Body of pancreas (tissue), 4 donors: ENCODE results near the gene ADORA1. TPM values are rescaled to one million over a fixed set of nuclear protein-coding genes. Genes with fewer than 3 reads are reported as not detected.

Source experiments
- ATAC-seq: fragments of 150-250 bp; one replicate; pipeline ENCODE4 v1.9.1; 2016
- DNase-seq, 4 donors: peaks; one replicate each; pipeline ENCODE4 v3.0.0-alpha.2; 2019
- H3K27ac ChIP-seq, 4 donors: fragments of 200-600 bp; sonication (generic); 1 replicate in 3 of 4; 2 replicates in 1 of 4; pipeline versions ENCODE4 v1.5.1 to v1.6.1; 2016 to 2019; ENCODE audit warnings: mild to moderate bottlenecking in 1 of 4, mixed read lengths in 1 of 4, moderate library complexity in 1 of 4
- H3K27me3 ChIP-seq, 2 donors: fragments of 200-600 bp; sonication (generic); one replicate each; pipeline ENCODE4 v1.6.0; 2016; ENCODE audit warnings: mild to moderate bottlenecking in 1 of 2
- H3K36me3 ChIP-seq, 2 donors: fragments of 200-600 bp; sonication (generic); replicated peaks in 1 of 2; 2 replicates each; pipeline ENCODE4 v1.5.1; 2016; ENCODE audit warnings: low read depth in 2 of 2; ENCODE audit not compliant: insufficient read depth in 1 of 2
- H3K4me1 ChIP-seq: fragments of 200-600 bp; sonication (generic); one replicate; pipeline ENCODE4 v1.6.0; 2016
- H3K4me3 ChIP-seq, 2 donors: fragments of 200-600 bp; sonication (generic); 1 replicate in 1 of 2; 2 replicates in 1 of 2; pipeline ENCODE4 v1.5.1; 2016 to 2019
- H3K9me3 ChIP-seq, 3 donors: fragments of 200-600 bp; sonication (generic); 1 replicate in 2 of 3; 2 replicates in 1 of 3; pipeline ENCODE4 v1.5.1; 2016
- POLR2A ChIP-seq, 3 donors: fragments of 450-650 bp; IDR thresholded peaks; one replicate each; pipeline ENCODE4 v1.6.1; 2016; ENCODE audit warnings: antibody characterized with exemption in 3 of 3, mild to moderate bottlenecking in 2 of 3
- WGBS, 2 donors: methylation state at CpG; one replicate each; pipeline ENCODE4 v1.1.5; 2017; 5-methylcytosine and 5-hydroxymethylcytosine counted together
- intact Hi-C: fragments of 100-400 bp; cut with DNase I; formaldehyde crosslinking; loops from one replicate; pipeline ENCODE4 v1.15.1; 2023
- total RNA-seq, 2 donors: library from RNA; depleted of rRNA; stranded (reverse); fragments of >200 nt; gene quantifications; one replicate each; pipeline ENCODE4 v1.1.0, GENCODE V29; 2016
- TF ChIP-seq, protein P1 (sequence below), 7 experiments: fragments of 450-650 bp in 4 of 7; fragments of 200-600 bp in 3 of 7; sonication (generic) in 3 of 7; IDR thresholded peaks; one replicate each; pipeline ENCODE4 v1.5.1; 2016 to 2019; ENCODE audit warnings: antibody characterized with exemption in 7 of 7

Gene ADORA1
- total RNA-seq, 2 donors from 2014 or later: 16.1 to 21.1 TPM

DNA sequence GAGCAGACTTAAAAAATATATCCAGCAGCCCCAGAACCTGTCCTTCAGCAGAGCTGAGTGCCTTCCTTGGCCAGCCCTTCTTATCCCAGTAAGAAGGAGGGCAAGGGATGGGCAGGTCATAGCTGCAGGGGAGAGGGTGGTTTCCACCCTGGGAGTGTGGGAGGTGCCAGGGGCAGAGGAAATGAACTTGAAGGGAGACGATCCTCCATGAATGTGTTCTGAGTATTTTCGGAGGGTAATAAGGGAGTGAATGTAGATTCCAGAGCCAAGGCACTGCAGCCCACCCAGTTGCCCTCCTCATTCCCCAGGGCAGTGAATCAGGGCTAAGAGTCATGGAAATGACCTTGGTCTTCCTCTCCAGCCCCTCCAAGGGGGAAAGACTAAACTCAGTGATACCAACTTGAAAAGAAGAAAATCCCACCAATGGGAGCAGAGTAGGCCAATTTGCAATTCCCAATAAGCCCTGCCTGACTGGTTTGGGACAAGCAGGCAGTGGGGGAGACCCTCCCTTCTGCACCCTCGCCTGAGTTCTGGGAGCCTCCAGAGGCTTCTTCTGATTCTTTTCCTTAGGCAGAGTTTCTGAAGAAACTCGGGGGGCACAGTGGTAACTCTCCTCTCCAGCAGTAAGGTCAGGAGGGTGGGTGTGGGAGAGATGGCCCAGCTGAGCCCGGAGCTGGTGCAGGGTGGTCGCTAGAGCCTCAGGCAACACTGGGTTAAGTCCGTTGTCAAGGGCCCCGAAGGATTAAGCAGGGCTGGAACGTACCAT lies 45.9 kb upstream of the ADORA1 start:
- Histone ChIP-seq H3K27me3 (peaks cover 0 to 6% of the 10 kb centered on the region in 2 donors), H3K9me3 (no peaks in the 10 kb centered on the region), H3K36me3 (no peaks in the 10 kb centered on the region), H3K4me1 (no peaks in the 10 kb centered on the region), H3K4me3 (no peak overlapping the region), H3K27ac (no peak overlapping the region)
- WGBS, 2 donors: 51 to 63% methylated on average over 8 to 9 of the region's 9 CpGs
- ATAC-seq (no peak), DNase-seq (no peak)
- TF ChIP-seq POLR2A (IDR thresholded peaks at IDR 0.05): no peak
- TF ChIP-seq, protein P1, sequence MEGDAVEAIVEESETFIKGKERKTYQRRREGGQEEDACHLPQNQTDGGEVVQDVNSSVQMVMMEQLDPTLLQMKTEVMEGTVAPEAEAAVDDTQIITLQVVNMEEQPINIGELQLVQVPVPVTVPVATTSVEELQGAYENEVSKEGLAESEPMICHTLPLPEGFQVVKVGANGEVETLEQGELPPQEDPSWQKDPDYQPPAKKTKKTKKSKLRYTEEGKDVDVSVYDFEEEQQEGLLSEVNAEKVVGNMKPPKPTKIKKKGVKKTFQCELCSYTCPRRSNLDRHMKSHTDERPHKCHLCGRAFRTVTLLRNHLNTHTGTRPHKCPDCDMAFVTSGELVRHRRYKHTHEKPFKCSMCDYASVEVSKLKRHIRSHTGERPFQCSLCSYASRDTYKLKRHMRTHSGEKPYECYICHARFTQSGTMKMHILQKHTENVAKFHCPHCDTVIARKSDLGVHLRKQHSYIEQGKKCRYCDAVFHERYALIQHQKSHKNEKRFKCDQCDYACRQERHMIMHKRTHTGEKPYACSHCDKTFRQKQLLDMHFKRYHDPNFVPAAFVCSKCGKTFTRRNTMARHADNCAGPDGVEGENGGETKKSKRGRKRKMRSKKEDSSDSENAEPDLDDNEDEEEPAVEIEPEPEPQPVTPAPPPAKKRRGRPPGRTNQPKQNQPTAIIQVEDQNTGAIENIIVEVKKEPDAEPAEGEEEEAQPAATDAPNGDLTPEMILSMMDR (IDR thresholded peaks at IDR 0.05): no peak
- intact Hi-C loops: no loop called here

DNA sequence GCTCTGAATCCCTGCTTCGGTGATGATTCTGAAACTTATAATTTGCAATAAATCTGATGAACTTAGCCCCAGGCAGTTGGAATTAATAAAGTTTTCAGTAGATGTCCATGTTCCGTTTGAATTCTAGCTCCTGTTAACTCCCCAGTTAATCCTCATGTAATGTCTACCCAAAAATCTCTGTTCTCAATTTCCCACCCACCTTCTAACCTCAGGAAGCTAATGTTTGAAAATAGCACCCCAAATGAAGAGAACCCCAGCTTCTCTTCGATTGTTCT lies 45.4 kb upstream of the ADORA1 start:
- intact Hi-C loops: no loop called here
- peaks cover 0 to 5% of the 10 kb centered on the region in 2 donors for H3K27me3 ChIP-seq
- H3K4me1 ChIP-seq: no peaks in the 10 kb centered on the region
- TF ChIP-seq, protein P1 (IDR thresholded peaks at IDR 0.05): no peak
- TF ChIP-seq POLR2A (IDR thresholded peaks at IDR 0.05): no peak
- H3K36me3 ChIP-seq: no peaks in the 10 kb centered on the region
- DNase-seq: no peak
- no peak for ATAC-seq
- no peaks in the 10 kb centered on the region for H3K9me3 ChIP-seq
- 54 to 56% methylated on average over 3 of the region's 3 CpGs for WGBS, 2 donors
- no peak overlapping the region for H3K27ac ChIP-seq
- no peak overlapping the region for H3K4me3 ChIP-seq

DNA sequence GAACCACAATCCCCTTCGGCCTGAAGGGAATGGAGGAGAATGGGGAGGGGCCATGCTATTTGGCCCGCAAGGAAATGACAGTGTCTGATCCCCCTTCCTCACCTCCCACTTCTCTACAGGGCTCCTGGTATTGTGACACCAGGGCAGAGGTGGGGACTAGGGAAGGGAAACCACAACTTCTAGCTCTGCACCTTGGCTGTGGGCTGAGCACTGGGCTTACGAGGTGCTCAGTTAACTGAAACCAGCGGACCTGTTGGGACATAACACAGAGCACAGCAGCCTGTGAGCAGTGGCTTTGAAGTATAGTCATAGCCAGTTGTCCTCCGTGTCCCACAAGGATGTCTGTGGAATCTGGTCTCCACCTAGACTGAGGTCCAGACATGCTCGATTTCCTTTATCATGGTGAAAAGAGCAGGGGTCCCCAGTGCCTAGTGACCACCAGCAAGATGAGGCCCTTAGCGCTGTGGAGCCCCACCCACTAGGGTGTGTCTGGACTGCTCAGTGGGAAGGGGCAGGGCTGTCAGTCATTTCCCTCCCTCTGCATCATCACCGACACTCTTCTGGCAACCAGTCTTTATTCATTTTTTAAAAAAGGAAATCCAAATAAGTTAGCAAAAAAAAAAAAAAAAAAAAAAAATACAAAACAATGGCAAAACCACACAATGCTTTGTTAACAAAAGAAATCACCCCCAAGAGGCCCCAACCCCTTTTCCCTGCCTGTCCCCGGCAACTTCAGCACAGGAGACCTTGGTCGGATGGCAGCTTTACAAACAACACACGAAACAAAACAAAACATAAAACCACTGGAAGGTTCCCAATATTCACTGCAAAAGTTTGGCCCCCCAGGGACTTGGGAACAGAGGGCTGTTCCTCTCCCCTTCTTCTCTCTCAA lies 44.7 kb upstream of the ADORA1 start:
- no peak for DNase-seq
- no peaks in the 10 kb centered on the region for H3K36me3 ChIP-seq
- WGBS, 2 donors: 50 to 55% methylated on average over 9 to 11 of the region's 11 CpGs
- no peaks in the 10 kb centered on the region for H3K9me3 ChIP-seq
- no peak overlapping the region for H3K27ac ChIP-seq
- H3K4me3 ChIP-seq: no peak overlapping the region
- intact Hi-C loops: no loop called here
- TF ChIP-seq, protein P1 (IDR thresholded peaks at IDR 0.05): no peak
- TF ChIP-seq POLR2A (IDR thresholded peaks at IDR 0.05): no peak
- peaks cover 0 to 5% of the 10 kb centered on the region in 2 donors for H3K27me3 ChIP-seq
- ATAC-seq: no peak
- H3K4me1 ChIP-seq: no peaks in the 10 kb centered on the region

DNA sequence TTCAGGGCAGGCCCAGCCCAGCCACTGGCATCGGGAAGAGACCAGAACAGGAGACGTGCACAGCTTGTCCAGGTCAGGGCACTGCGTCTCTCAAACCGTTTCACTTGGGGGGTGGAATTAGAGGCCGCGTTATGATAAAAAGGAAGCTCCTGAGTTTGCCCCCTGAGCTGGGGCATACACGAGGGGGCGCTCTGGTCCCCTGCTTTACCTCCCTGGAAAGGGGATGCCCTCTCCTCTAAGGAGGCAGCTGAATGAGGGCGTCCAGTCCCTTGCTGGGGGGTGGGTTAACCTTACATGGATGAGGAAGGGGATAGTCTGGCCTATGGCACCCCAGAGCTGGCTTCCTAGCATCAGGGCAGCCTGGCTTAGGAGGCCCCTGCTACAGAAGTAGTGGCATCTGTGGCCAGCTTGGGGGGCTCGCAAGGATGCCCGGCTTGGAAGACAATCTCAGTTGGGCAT lies 44.0 kb upstream of the ADORA1 start:
- ATAC-seq (no peak), DNase-seq (no peak)
- 68 to 76% methylated on average over 10 to 11 of the region's 11 CpGs for WGBS, 2 donors
- Histone ChIP-seq H3K27ac (no peak overlapping the region), H3K27me3 (no peaks in the 10 kb centered on the region), H3K9me3 (no peaks in the 10 kb centered on the region), H3K4me1 (no peaks in the 10 kb centered on the region), H3K36me3 (no peaks in the 10 kb centered on the region), H3K4me3 (no peak overlapping the region)
- TF ChIP-seq, protein P1 (IDR thresholded peaks at IDR 0.05): no peak
- no peak for TF ChIP-seq POLR2A (IDR thresholded peaks at IDR 0.05)
- intact Hi-C loops: no loop called here
